GM12878 (cell line): ENCODE measurements around the gene LARGE1.

Experiments
- CHD4 ChIP-seq: fragments of 200-600 bp; sonication (generic); IDR thresholded peaks from 2 replicates; pipeline ENCODE4 v1.6.1; 2016; ENCODE audit warnings: mild to moderate bottlenecking
- CREM ChIP-seq: IDR thresholded peaks from 2 replicates; pipeline ENCODE4 v1.6.1; 2014; ENCODE audit warnings: antibody characterized with exemption, low read depth
- CTCF ChIP-seq, 3 experiments: IDR thresholded peaks in 2 of 3; conservative IDR thresholded peaks in 1 of 3; 2 replicates each; pipeline ENCODE4 v1.5.1; 2011; ENCODE audit warnings: low read depth in 3 of 3, low read length in 3 of 3, mild to moderate bottlenecking in 3 of 3, control low read depth in 2 of 3, moderate library complexity in 2 of 3, inconsistent platforms in 1 of 3, mixed read lengths in 1 of 3; ENCODE audit not compliant: control insufficient read depth in 2 of 3, insufficient read depth in 1 of 3; ENCODE audit errors: extremely low read depth in 1 of 3
- MXI1 ChIP-seq: fragments of 150-350 bp; IDR thresholded peaks from 2 replicates; pipeline ENCODE4 v1.6.1; 2011; ENCODE audit warnings: low read depth, mild to moderate bottlenecking, inconsistent platforms, low read length, improper control_type of control experiment
- NFIC ChIP-seq: IDR thresholded peaks from 2 replicates; pipeline ENCODE4 v1.6.1; 2012; ENCODE audit warnings: low read depth, mild to moderate bottlenecking, inconsistent platforms, low read length, moderate library complexity
- POLR2A ChIP-seq: IDR thresholded peaks from 2 replicates; pipeline ENCODE4 v1.6.1; 2011; ENCODE audit warnings: low read depth, mild to moderate bottlenecking, low read length
- RFX5 ChIP-seq: IDR thresholded peaks from 2 replicates; pipeline ENCODE4 v1.6.1; 2011; ENCODE audit warnings: low read depth, low read length, improper control_type of control experiment
- STAT3 ChIP-seq: IDR thresholded peaks from 2 replicates; pipeline ENCODE4 v1.6.1; 2011; ENCODE audit warnings: low read depth, low read length, improper control_type of control experiment
- ZZZ3 ChIP-seq: IDR thresholded peaks from 2 replicates; pipeline ENCODE4 v1.6.1; 2011; ENCODE audit warnings: low read depth; ENCODE audit not compliant: control insufficient read depth, insufficient read length

DNA sequence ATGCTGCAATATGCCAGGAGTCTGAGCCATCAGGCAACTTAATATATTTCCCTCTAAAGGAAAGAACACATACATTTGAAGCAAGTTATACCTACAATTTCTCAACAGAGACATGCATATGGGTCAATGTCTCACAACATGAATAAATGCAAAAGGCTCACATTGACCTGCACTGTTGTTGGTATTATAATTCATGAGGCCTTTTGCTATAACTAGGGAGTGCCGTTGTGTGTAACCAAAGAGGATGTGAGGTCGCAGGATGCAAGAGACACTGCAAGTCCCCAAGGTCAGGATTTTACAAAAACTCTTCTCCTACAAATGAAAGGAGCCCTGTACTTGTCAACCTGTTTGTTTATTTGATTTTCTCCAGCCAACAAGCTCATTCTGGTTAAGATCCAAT lies 250.5 kb downstream of the LARGE1 start:
- TF ChIP-seq CTCF (IDR thresholded peaks at IDR 0.05 in 2 of 3, conservative IDR thresholded peaks at IDR 0.05 in 1 of 3; ENCODE audit: control insufficient read depth in 2 of 3, extremely low read depth in 1 of 3, insufficient read depth in 1 of 3, low read depth in 3 of 3, low read length in 3 of 3) (no peak), RFX5 (no peak), CREM (no peak), STAT3 (no peak), ZZZ3 (no peak), POLR2A (no peak), MXI1 (no peak), NFIC (no peak), CHD4 (no peak)
